Measurements from ENCODE around the gene HNRNPR. TPM values are rescaled to one million over a fixed set of nuclear protein-coding genes. Genes with fewer than 3 reads are reported as not detected.

HNRNPR gene
- polyA plus RNA-seq, 1 of the 3 experiments (the other 2 are of a cell fraction) = 111 TPM

DNA sequence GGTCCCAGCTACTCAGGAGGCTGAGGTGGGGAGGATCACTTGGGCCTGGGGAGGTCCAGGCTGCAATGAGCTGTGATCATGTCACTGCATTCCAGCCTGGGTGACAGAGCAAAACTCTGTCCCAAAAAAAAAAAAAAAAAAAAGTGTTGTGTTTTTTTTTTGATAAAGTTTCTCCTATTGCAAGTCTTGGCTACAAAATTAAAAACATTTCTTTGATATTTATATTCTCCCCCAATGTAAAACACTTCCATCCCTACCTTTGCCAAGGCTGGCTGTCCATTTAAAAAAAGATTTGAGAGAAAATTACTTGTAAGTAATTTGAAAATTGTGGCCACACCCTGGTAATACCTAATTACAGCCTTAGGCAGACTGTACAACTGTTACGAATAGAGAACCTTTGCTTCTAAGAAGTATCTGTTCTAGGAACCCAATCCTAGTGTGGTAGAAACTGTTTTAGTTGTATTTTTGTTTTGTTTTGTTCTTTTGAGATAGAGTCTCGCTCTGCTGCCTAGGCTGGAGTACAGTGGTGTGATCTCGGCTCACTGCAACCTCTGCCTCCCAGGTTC, 14.3 kb upstream of the HNRNPR start:
- POLR2A ChIA-PET = interaction anchor here (0.7 kb wide), 1 partner anchor 10 kb away, joined by 3 read pairs; no protein-coding TSS in a partner anchor
- Histone ChIP-seq H3K9ac (no peak overlapping the region), H4K20me1 (ENCODE audit: insufficient read depth) (no peaks in the 10 kb centered on the region), H3K9me2 (no peaks in the 10 kb centered on the region), H3K36me3 (replicated peaks in 1 of 2; ENCODE audit: control insufficient read depth in 1 of 2, insufficient read depth in 2 of 2, low read length in 1 of 2) (peaks cover 37 to 55% of the 10 kb centered on the region in 2 experiments), H3K9me3 (peaks cover 20% of the 10 kb centered on the region), H3K79me2 (ENCODE audit: insufficient read depth) (peaks cover 11% of the 10 kb centered on the region; the same call in 1 of the 2 replicates), H3K27ac (ENCODE audit: low read depth in 2 of 2, low read length in 1 of 2) (no peak overlapping the region), H3K4me2 (no peak overlapping the region), H2AFZ (ENCODE audit: low read depth) (no peak overlapping the region), H3K4me1 (ENCODE audit: control insufficient read depth in 1 of 2, insufficient read depth in 2 of 2, low read depth in 1 of 2, low read length in 1 of 2) (peaks cover 0 to 12% of the 10 kb centered on the region in 2 experiments; a peak in 1 of 4 replicates), H3K4me3 (ENCODE audit: low read depth in 2 of 2, low read length in 1 of 2) (no peak overlapping the region), H3K27me3 (ENCODE audit: insufficient read depth) (no peaks in the 10 kb centered on the region), H3F3A (replicated peaks; ENCODE audit: insufficient read depth) (no peaks in the 10 kb centered on the region)
- CTCF ChIA-PET = interaction anchor here (2.5 kb wide), 1 partner anchor 46 kb away, joined by 10 read pairs; no protein-coding TSS in a partner anchor
- DNase-seq = no peak
- WGBS (ENCODE audit: low lambda C conversion rate) = 94% methylated on average over 3 of the region's 3 CpGs
- TF ChIP-seq, protein P1, sequence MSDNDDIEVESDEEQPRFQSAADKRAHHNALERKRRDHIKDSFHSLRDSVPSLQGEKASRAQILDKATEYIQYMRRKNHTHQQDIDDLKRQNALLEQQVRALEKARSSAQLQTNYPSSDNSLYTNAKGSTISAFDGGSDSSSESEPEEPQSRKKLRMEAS (IDR thresholded peaks at IDR 0.05; ENCODE audit: low read depth) = no peak
- TF ChIP-seq, protein P2, sequence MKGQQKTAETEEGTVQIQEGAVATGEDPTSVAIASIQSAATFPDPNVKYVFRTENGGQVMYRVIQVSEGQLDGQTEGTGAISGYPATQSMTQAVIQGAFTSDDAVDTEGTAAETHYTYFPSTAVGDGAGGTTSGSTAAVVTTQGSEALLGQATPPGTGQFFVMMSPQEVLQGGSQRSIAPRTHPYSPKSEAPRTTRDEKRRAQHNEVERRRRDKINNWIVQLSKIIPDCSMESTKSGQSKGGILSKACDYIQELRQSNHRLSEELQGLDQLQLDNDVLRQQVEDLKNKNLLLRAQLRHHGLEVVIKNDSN (IDR thresholded peaks at IDR 0.05; ENCODE audit: borderline replicate concordance, low read depth) = no peak
- TF ChIP-seq, protein P3, sequence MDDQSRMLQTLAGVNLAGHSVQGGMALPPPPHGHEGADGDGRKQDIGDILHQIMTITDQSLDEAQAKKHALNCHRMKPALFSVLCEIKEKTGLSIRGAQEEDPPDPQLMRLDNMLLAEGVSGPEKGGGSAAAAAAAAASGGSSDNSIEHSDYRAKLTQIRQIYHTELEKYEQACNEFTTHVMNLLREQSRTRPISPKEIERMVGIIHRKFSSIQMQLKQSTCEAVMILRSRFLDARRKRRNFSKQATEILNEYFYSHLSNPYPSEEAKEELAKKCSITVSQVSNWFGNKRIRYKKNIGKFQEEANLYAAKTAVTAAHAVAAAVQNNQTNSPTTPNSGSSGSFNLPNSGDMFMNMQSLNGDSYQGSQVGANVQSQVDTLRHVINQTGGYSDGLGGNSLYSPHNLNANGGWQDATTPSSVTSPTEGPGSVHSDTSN (IDR thresholded peaks at IDR 0.05) = no peak
- TF ChIP-seq MEF2A (IDR thresholded peaks at IDR 0.05; ENCODE audit: borderline replicate concordance, low read depth) (no peak), GATA2 (CRISPR knock-in tag; IDR thresholded peaks at IDR 0.05) (no peak), RCOR1 (IDR thresholded peaks at IDR 0.05; ENCODE audit: low read length) (no peak), EZH2phosphoT487 (IDR thresholded peaks at IDR 0.05; ENCODE audit: borderline replicate concordance, low read depth) (no peak)
- TF ChIP-seq, protein P4, sequence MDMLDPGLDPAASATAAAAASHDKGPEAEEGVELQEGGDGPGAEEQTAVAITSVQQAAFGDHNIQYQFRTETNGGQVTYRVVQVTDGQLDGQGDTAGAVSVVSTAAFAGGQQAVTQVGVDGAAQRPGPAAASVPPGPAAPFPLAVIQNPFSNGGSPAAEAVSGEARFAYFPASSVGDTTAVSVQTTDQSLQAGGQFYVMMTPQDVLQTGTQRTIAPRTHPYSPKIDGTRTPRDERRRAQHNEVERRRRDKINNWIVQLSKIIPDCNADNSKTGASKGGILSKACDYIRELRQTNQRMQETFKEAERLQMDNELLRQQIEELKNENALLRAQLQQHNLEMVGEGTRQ (IDR thresholded peaks at IDR 0.05; ENCODE audit: borderline replicate concordance, low read depth, low read length) = no peak
- TF ChIP-seq, protein P5, sequence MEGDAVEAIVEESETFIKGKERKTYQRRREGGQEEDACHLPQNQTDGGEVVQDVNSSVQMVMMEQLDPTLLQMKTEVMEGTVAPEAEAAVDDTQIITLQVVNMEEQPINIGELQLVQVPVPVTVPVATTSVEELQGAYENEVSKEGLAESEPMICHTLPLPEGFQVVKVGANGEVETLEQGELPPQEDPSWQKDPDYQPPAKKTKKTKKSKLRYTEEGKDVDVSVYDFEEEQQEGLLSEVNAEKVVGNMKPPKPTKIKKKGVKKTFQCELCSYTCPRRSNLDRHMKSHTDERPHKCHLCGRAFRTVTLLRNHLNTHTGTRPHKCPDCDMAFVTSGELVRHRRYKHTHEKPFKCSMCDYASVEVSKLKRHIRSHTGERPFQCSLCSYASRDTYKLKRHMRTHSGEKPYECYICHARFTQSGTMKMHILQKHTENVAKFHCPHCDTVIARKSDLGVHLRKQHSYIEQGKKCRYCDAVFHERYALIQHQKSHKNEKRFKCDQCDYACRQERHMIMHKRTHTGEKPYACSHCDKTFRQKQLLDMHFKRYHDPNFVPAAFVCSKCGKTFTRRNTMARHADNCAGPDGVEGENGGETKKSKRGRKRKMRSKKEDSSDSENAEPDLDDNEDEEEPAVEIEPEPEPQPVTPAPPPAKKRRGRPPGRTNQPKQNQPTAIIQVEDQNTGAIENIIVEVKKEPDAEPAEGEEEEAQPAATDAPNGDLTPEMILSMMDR (IDR thresholded peaks at IDR 0.05) = no peak
